GM12878 (cell line): ENCODE measurements around the gene ZNF33B. TPM values are rescaled to one million over a fixed set of nuclear protein-coding genes. Genes with fewer than 3 reads are reported as not detected.

ENCODE experiments used
- ASH2L ChIP-seq: fragments of 300-600, 200-600 bp; sonication (generic); IDR thresholded peaks from 2 replicates; pipeline ENCODE4 v1.6.1; 2017; ENCODE audit warnings: low read depth, mild to moderate bottlenecking, borderline replicate concordance
- BCL11A ChIP-seq: IDR thresholded peaks from 2 replicates; pipeline ENCODE4 v1.6.1; 2011; ENCODE audit warnings: low read depth, low read length
- BCLAF1 ChIP-seq: fragments of 450-650 bp; IDR thresholded peaks from 2 replicates; pipeline ENCODE4 v1.6.1; 2017; ENCODE audit warnings: antibody characterized with exemption, mild to moderate bottlenecking, moderate library complexity
- BMI1 ChIP-seq: fragments of 450-650 bp; IDR thresholded peaks from 2 replicates; pipeline ENCODE4 v1.6.1; 2016; ENCODE audit warnings: mild to moderate bottlenecking, moderate library complexity, borderline replicate concordance
- CBFB ChIP-seq: IDR thresholded peaks from 2 replicates; pipeline ENCODE4 v1.6.1; 2016; ENCODE audit warnings: antibody characterized with exemption, low read depth
- EZH2 ChIP-seq: IDR thresholded peaks from 2 replicates; pipeline ENCODE4 v1.6.1; 2012; ENCODE audit warnings: low read depth, mild to moderate bottlenecking, control low read depth, inconsistent platforms, low read length, borderline replicate concordance; ENCODE audit not compliant: control insufficient read depth
- FOXK2 ChIP-seq: fragments of 450-650 bp; IDR thresholded peaks from 2 replicates; pipeline ENCODE4 v1.6.1; 2017; ENCODE audit warnings: mild to moderate bottlenecking, moderate library complexity
- HCFC1 ChIP-seq: fragments of 150-350 bp; IDR thresholded peaks from 2 replicates; pipeline ENCODE4 v1.6.1; 2014; ENCODE audit warnings: low read length
- MEF2A ChIP-seq: IDR thresholded peaks from 2 replicates; pipeline ENCODE4 v1.6.1; 2011; ENCODE audit warnings: low read depth, mild to moderate bottlenecking, low read length, moderate library complexity; ENCODE audit not compliant: insufficient read depth
- NR2F1 ChIP-seq: fragments of 450-650 bp; conservative IDR thresholded peaks from 2 replicates; pipeline ENCODE4 v1.6.1; 2017; ENCODE audit warnings: mild to moderate bottlenecking
- SMC3 ChIP-seq: IDR thresholded peaks from 2 replicates; pipeline ENCODE4 v1.6.1; 2011; ENCODE audit warnings: low read length, improper control_type of control experiment, borderline replicate concordance
- SP1 ChIP-seq: IDR thresholded peaks from one replicate; pipeline ENCODE4 v1.6.1; 2011; ENCODE audit warnings: low read depth, low read length
- SREBF1 ChIP-seq: IDR thresholded peaks from 2 replicates; pipeline ENCODE4 v1.6.1; 2012; ENCODE audit warnings: mild to moderate bottlenecking, low read length
- polyA plus RNA-seq, 11 experiments: library from polyadenylated mRNA; depleted of rRNA in 4 of 11; unstranded in 6 of 11; stranded (reverse) in 5 of 11; fragments of >200 nt; fragmentation: Nextera tagmentation in 4 of 11; fragmentation: Illumina TruSeq in 1 of 11; extraction: Ambion mirVana in 4 of 11; extraction: Trizol in 1 of 11; gene quantifications; 1 replicate in 1 of 11; 2 replicates in 10 of 11; pipeline versions ENCODE4 v1.2.1 to v1.2.3, GENCODE V29; 2011 to 2016; ENCODE audit warnings: inconsistent platforms in 2 of 11, missing spikeins in 2 of 11, low read depth in 1 of 11
- total RNA-seq, 4 experiments: library from RNA; depleted of rRNA in 3 of 4; stranded (reverse); fragments of >200 nt in 3 of 4; fragmentation: Illumina TruSeq in 1 of 4; extraction: Trizol in 1 of 4; gene quantifications; 2 replicates each; pipeline versions ENCODE4 v1.2.1 to v1.2.3, GENCODE V29; 2013 to 2021
- TF ChIP-seq, protein P1 (sequence below), 3 experiments: IDR thresholded peaks in 2 of 3; conservative IDR thresholded peaks in 1 of 3; 2 replicates each; pipeline ENCODE4 v1.5.1; 2011; ENCODE audit warnings: low read depth in 3 of 3, low read length in 3 of 3, mild to moderate bottlenecking in 3 of 3, control low read depth in 2 of 3, moderate library complexity in 2 of 3, inconsistent platforms in 1 of 3, mixed read lengths in 1 of 3; ENCODE audit not compliant: control insufficient read depth in 2 of 3, insufficient read depth in 1 of 3; ENCODE audit errors: extremely low read depth in 1 of 3
- TF ChIP-seq, protein P2 (sequence below): IDR thresholded peaks from 2 replicates; pipeline ENCODE4 v1.6.1; 2012; ENCODE audit warnings: low read depth, low read length, improper control_type of control experiment
- TF ChIP-seq, protein P3 (sequence below): fragments of 450-650 bp; IDR thresholded peaks from 2 replicates; pipeline ENCODE4 v1.6.1; 2017; ENCODE audit warnings: mild to moderate bottlenecking, moderate library complexity
- TF ChIP-seq, protein P4 (sequence below): fragments of 450-650 bp; formaldehyde crosslinking; IDR thresholded peaks from 2 replicates; pipeline ENCODE4 v1.4.0; 2022; ENCODE audit warnings: mild to moderate bottlenecking, moderate library complexity

Gene ZNF33B
- total and polyA plus RNA-seq, 10 of the 15 experiments (the other 5 are each of a cell fraction or from before 2014, with no cell fraction given): 5.3 to 19.7 (median 9.3) TPM

GRCh38 chr10:42552188-42553063 is 85.9 kb downstream of the ZNF33B start (continued):
- TF ChIP-seq, protein P1, sequence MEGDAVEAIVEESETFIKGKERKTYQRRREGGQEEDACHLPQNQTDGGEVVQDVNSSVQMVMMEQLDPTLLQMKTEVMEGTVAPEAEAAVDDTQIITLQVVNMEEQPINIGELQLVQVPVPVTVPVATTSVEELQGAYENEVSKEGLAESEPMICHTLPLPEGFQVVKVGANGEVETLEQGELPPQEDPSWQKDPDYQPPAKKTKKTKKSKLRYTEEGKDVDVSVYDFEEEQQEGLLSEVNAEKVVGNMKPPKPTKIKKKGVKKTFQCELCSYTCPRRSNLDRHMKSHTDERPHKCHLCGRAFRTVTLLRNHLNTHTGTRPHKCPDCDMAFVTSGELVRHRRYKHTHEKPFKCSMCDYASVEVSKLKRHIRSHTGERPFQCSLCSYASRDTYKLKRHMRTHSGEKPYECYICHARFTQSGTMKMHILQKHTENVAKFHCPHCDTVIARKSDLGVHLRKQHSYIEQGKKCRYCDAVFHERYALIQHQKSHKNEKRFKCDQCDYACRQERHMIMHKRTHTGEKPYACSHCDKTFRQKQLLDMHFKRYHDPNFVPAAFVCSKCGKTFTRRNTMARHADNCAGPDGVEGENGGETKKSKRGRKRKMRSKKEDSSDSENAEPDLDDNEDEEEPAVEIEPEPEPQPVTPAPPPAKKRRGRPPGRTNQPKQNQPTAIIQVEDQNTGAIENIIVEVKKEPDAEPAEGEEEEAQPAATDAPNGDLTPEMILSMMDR (IDR thresholded peaks at IDR 0.05 in 2 of 3, conservative IDR thresholded peaks at IDR 0.05 in 1 of 3; ENCODE audit: control insufficient read depth in 2 of 3, extremely low read depth in 1 of 3, insufficient read depth in 1 of 3, low read depth in 3 of 3, low read length in 3 of 3): no peak
- TF ChIP-seq BMI1 (no peak), SP1 (no peak), FOXK2 (no peak), HCFC1 (peak; percentile 97), SREBF1 (peak; percentile 81), NR2F1 (0 out of 2 replicates have a peak, but pooled peaks have one; percentile 31), BCL11A (no peak), CBFB (0 out of 2 replicates have a peak, but pooled peaks have one; percentile 32), EZH2 (no peak), ASH2L (no peak), MEF2A (no peak), BCLAF1 (no peak), SMC3 (no peak)
- TF ChIP-seq, protein P2, sequence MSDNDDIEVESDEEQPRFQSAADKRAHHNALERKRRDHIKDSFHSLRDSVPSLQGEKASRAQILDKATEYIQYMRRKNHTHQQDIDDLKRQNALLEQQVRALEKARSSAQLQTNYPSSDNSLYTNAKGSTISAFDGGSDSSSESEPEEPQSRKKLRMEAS: no peak
- TF ChIP-seq, protein P3, sequence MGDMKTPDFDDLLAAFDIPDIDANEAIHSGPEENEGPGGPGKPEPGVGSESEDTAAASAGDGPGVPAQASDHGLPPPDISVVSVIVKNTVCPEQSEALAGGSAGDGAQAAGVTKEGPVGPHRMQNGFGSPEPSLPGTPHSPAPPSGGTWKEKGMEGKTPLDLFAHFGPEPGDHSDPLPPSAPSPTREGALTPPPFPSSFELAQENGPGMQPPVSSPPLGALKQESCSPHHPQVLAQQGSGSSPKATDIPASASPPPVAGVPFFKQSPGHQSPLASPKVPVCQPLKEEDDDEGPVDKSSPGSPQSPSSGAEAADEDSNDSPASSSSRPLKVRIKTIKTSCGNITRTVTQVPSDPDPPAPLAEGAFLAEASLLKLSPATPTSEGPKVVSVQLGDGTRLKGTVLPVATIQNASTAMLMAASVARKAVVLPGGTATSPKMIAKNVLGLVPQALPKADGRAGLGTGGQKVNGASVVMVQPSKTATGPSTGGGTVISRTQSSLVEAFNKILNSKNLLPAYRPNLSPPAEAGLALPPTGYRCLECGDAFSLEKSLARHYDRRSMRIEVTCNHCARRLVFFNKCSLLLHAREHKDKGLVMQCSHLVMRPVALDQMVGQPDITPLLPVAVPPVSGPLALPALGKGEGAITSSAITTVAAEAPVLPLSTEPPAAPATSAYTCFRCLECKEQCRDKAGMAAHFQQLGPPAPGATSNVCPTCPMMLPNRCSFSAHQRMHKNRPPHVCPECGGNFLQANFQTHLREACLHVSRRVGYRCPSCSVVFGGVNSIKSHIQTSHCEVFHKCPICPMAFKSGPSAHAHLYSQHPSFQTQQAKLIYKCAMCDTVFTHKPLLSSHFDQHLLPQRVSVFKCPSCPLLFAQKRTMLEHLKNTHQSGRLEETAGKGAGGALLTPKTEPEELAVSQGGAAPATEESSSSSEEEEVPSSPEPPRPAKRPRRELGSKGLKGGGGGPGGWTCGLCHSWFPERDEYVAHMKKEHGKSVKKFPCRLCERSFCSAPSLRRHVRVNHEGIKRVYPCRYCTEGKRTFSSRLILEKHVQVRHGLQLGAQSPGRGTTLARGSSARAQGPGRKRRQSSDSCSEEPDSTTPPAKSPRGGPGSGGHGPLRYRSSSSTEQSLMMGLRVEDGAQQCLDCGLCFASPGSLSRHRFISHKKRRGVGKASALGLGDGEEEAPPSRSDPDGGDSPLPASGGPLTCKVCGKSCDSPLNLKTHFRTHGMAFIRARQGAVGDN: peak; percentile 63
- TF ChIP-seq, protein P4, sequence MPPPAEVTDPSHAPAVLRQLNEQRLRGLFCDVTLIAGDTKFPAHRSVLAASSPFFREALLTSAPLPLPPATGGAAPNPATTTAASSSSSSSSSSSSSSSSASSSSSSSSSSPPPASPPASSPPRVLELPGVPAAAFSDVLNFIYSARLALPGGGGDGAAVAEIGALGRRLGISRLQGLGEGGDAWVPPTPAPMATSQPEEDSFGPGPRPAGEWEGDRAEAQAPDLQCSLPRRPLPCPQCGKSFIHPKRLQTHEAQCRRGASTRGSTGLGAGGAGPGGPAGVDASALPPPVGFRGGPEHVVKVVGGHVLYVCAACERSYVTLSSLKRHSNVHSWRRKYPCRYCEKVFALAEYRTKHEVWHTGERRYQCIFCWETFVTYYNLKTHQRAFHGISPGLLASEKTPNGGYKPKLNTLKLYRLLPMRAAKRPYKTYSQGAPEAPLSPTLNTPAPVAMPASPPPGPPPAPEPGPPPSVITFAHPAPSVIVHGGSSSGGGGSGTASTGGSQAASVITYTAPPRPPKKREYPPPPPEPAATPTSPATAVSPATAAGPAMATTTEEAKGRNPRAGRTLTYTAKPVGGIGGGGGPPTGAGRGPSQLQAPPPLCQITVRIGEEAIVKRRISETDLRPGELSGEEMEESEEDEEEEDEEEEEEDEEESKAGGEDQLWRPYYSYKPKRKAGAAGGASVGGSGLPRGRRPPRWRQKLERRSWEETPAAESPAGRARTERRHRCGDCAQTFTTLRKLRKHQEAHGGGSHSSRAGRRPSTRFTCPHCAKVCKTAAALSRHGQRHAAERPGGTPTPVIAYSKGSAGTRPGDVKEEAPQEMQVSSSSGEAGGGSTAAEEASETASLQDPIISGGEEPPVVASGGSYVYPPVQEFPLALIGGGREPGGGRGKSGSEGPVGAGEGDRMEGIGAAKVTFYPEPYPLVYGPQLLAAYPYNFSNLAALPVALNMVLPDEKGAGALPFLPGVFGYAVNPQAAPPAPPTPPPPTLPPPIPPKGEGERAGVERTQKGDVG (CRISPR knock-in tag): no peak
